Glutamatergic neuron (in vitro differentiated cells): ENCODE measurements around the gene COL6A3. TPM values are rescaled to one million over a fixed set of nuclear protein-coding genes. Genes with fewer than 3 reads are reported as not detected.

Source experiments
- DNase-seq: peaks from one replicate; pipeline ENCODE4 v3.0.0; 2022
- H3K27ac Mint-ChIP-seq: one replicate; pipeline ENCODE4 v1.8.0; 2020; ENCODE audit warnings: mild to moderate bottlenecking, mixed read lengths, inconsistent platforms; ENCODE audit not compliant: unreplicated experiment
- H3K27me3 Mint-ChIP-seq: one replicate; pipeline ENCODE4 v1.8.0; 2020; ENCODE audit warnings: mild to moderate bottlenecking, moderate library complexity, mixed read lengths, inconsistent platforms; ENCODE audit not compliant: unreplicated experiment
- H3K36me3 Mint-ChIP-seq: one replicate; pipeline ENCODE4 v1.8.0; 2020; ENCODE audit warnings: mild to moderate bottlenecking, mixed read lengths, inconsistent platforms; ENCODE audit not compliant: unreplicated experiment
- H3K4me1 Mint-ChIP-seq: one replicate; pipeline ENCODE4 v1.8.0; 2020; ENCODE audit warnings: mild to moderate bottlenecking, low read depth, mixed read lengths, inconsistent platforms; ENCODE audit not compliant: unreplicated experiment
- H3K4me3 Mint-ChIP-seq: one replicate; pipeline ENCODE4 v1.8.0; 2020; ENCODE audit warnings: mild to moderate bottlenecking, mixed read lengths, inconsistent platforms; ENCODE audit not compliant: unreplicated experiment
- H3K9me3 Mint-ChIP-seq: one replicate; pipeline ENCODE4 v1.8.0; 2020; ENCODE audit warnings: mild to moderate bottlenecking, moderate library complexity, mixed read lengths, inconsistent platforms; ENCODE audit not compliant: unreplicated experiment
- total RNA-seq: library from RNA; stranded (reverse); fragmentation: NEBNext Ultra II Directional; extraction: Animal tissue kit (Norgen Biotek cat#: 25700); gene quantifications from one replicate; pipeline ENCODE4 v1.2.1, GENCODE V29; 2021; ENCODE audit not compliant: unreplicated experiment
- TF ChIP-seq, protein P1 (sequence below): fragments of 200-600 bp; sonication (generic); IDR thresholded peaks from one replicate; pipeline ENCODE4 v1.5.0; 2021; ENCODE audit not compliant: partially characterized antibody, unreplicated experiment

The COL6A3 gene
- total RNA-seq, 1 donor from 2014 or later: 0.07 TPM

DNA sequence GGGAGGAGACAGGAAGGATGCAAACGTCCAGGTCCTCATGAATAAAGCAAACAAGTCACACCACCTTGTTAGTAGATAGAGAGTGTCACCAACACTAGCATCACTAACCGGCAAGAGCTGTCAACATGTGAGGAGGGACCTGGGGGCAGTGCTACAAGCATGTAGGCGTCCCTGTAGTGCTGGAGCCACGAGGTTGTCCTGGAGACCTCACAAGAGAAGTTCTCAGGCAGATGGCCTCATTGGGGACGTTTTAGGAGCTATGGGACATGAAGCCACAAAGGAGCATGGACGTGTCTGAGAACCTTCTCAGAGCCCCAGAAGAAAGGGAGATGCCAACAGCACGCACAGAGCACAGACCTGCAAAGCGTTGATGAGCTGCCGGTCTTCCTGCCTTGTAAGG lies 70.0 kb downstream of the COL6A3 start:
- Mint-ChIP-seq H3K4me3 (no peak overlapping the region), H3K9me3 (peaks cover 3% of the 10 kb centered on the region), H3K27me3 (no peaks in the 10 kb centered on the region), H3K4me1 (peaks cover 20% of the 10 kb centered on the region), H3K36me3 (no peaks in the 10 kb centered on the region), H3K27ac (no peak overlapping the region)
- DNase-seq: no peak
- TF ChIP-seq, protein P1, sequence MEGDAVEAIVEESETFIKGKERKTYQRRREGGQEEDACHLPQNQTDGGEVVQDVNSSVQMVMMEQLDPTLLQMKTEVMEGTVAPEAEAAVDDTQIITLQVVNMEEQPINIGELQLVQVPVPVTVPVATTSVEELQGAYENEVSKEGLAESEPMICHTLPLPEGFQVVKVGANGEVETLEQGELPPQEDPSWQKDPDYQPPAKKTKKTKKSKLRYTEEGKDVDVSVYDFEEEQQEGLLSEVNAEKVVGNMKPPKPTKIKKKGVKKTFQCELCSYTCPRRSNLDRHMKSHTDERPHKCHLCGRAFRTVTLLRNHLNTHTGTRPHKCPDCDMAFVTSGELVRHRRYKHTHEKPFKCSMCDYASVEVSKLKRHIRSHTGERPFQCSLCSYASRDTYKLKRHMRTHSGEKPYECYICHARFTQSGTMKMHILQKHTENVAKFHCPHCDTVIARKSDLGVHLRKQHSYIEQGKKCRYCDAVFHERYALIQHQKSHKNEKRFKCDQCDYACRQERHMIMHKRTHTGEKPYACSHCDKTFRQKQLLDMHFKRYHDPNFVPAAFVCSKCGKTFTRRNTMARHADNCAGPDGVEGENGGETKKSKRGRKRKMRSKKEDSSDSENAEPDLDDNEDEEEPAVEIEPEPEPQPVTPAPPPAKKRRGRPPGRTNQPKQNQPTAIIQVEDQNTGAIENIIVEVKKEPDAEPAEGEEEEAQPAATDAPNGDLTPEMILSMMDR: no peak

DNA sequence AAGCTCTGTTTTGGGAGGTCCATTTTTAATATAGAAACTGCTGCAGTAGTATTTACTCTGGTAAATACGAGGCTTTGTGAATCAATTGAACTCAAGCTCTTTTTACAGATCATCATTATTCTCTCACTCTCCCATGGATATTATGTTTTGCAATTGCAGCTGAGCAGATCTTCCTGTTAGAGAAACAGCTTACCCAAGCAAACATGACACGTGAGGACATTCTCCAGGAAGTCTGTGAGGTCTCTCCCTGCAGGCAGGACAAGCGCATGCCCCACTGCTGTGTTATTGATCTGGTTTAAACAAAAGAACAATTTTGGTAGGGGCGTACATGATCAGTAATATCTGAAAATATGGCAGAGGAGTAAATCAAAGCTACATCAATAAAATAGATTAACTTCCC lies 72.1 kb downstream of the COL6A3 start:
- no peak for DNase-seq
- H3K27ac Mint-ChIP-seq: no peak overlapping the region
- TF ChIP-seq, protein P1: no peak
- no peaks in the 10 kb centered on the region for H3K27me3 Mint-ChIP-seq
- H3K36me3 Mint-ChIP-seq: no peaks in the 10 kb centered on the region
- H3K9me3 Mint-ChIP-seq: peaks cover 1% of the 10 kb centered on the region
- H3K4me3 Mint-ChIP-seq: no peak overlapping the region
- H3K4me1 Mint-ChIP-seq: peaks cover 18% of the 10 kb centered on the region

DNA sequence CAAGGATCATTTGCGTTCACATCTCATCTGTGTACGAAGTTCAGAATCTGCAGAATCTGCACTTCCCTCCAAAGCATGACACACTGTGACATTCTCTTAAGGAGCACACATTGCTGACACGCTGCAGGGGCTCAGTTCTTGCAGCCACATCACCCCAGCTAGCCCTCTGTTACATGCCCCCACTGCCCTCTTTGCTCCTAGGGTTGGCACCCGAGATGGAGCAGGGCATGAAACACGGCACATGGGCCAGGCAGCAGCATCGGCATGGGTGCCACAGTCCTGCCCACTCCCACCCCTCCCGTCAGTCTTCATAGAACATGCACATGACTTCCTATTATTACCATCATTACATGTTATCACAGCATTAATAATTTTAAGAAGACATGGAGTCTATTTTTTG lies 76.4 kb downstream of the COL6A3 start:
- Mint-ChIP-seq H3K36me3 (peaks cover 6% of the 10 kb centered on the region), H3K9me3 (no peaks in the 10 kb centered on the region), H3K4me3 (no peak overlapping the region), H3K27ac (no peak overlapping the region), H3K27me3 (no peaks in the 10 kb centered on the region), H3K4me1 (no peaks in the 10 kb centered on the region)
- no peak for DNase-seq
- TF ChIP-seq, protein P1: no peak

DNA sequence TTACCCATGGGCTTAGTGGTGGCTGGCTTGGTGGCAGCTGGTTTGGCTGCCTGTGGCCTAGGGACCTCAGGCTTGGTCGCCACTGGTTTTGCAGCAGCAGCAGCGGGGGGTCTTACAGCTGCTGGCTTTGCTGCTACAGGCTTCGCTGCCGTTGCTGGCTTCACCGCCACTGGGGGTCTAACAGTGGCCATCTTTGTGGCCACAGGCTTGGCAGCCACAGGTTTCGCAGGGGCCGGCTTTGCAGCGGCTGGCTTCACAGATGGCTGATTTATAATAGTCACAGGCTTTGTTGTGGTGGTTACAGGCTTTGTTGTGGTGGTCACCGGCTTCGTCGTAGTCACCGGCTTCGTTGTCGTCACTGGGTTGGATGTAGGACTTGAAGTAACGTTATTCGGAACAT lies 77.8 kb downstream of the COL6A3 start:
- H3K9me3 Mint-ChIP-seq: no peaks in the 10 kb centered on the region
- H3K27ac Mint-ChIP-seq: no peak overlapping the region
- DNase-seq: no peak

DNA sequence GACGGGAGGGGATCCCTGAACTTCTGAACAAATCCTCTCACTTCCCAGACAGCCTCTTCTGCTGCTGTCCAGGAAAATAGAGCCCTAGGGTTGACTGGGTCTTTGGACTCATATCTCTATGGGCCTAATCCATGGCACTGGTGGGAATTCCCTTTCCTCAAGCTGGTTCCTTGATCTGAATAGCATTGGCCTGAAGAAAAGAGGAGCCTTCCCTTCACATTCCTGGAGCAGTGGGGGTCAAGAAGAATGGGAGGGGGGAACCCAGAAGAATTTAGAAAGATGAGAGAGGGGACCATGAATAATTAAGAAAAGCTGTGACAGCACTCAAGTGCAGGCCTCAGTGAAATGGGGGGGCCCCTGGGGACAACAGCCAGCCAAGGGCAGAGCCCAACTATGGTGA lies 80.2 kb downstream of the COL6A3 start:
- H3K27ac Mint-ChIP-seq: no peak overlapping the region
- H3K4me3 Mint-ChIP-seq: no peak overlapping the region
- TF ChIP-seq, protein P1: no peak
- no peaks in the 10 kb centered on the region for H3K9me3 Mint-ChIP-seq
- H3K4me1 Mint-ChIP-seq: peaks cover 9% of the 10 kb centered on the region
- no peak for DNase-seq
- H3K27me3 Mint-ChIP-seq: no peaks in the 10 kb centered on the region
- peaks cover 6% of the 10 kb centered on the region for H3K36me3 Mint-ChIP-seq

More for the DNA sequence above, 77.8 kb downstream of the COL6A3 start:
- Mint-ChIP-seq H3K27me3 (no peaks in the 10 kb centered on the region), H3K4me3 (no peak overlapping the region), H3K36me3 (peaks cover 6% of the 10 kb centered on the region), H3K4me1 (no peaks in the 10 kb centered on the region)
- TF ChIP-seq, protein P1: no peak
